Panc1 (cell line): Measurements from ENCODE around the gene MYH11. TPM values are rescaled to one million over a fixed set of nuclear protein-coding genes. Genes with fewer than 3 reads are reported as not detected.
"Not testable (repeated sequence)": the region's sequence is repeated elsewhere in the genome, so short reads cannot be mapped to it uniquely, and the experiment has no call there.

ENCODE experiments used
- ATAC-seq: fragments of 200-7000 bp; cut with Tn5 transposase; 2 replicates; pipeline ENCODE4 v1.9.1; 2020; ENCODE audit warnings: mild to moderate bottlenecking, moderate library complexity
- BruUV-seq: library from RNA; stranded (reverse); fragments of 400-500 nt; replicated peaks from 2 replicates; lab custom pipeline; 2021; lab: Mats Ljungman, UMichigan
- CTCF ChIA-PET: fragments of 300-600 bp; sonication (Branson Sonifier 250); formaldehyde crosslinking; loops from one replicate; lab custom pipeline; 2022; ENCODE audit warnings: antibody characterized with exemption; lab: Charles Lee
- POLR2A ChIA-PET: fragments of 300-600 bp; sonication (Branson Sonifier 250); formaldehyde crosslinking; loops from one replicate; lab custom pipeline; 2022; ENCODE audit warnings: antibody characterized with exemption; lab: Charles Lee
- DNase-seq: peaks from one replicate; pipeline ENCODE4 v3.0.0-alpha.2; 2010; ENCODE audit warnings: low read depth, low spot score
- H3K27ac ChIP-seq: 2 replicates; pipeline ENCODE4 v1.5.1; 2011; ENCODE audit warnings: mild to moderate bottlenecking, low read length, inconsistent platforms
- H3K27me3 ChIP-seq: fragments of 200-500 bp; sonication (Bioruptor generic); 2 replicates; pipeline ENCODE4 v1.6.0; 2014; ENCODE audit warnings: low read length, inconsistent platforms; ENCODE audit not compliant: control insufficient read depth, insufficient read depth
- H3K36me3 ChIP-seq: fragments of 200-500 bp; sonication (Bioruptor generic); 2 replicates; pipeline ENCODE4 v1.5.1; 2014; ENCODE audit warnings: inconsistent platforms, mild to moderate bottlenecking, low read length, moderate library complexity; ENCODE audit not compliant: control insufficient read depth, insufficient read depth
- H3K4me1 ChIP-seq: 2 replicates; pipeline ENCODE4 v1.5.1; 2011; ENCODE audit warnings: inconsistent platforms, mild to moderate bottlenecking, low read length, moderate library complexity; ENCODE audit not compliant: control insufficient read depth, insufficient read depth
- H3K4me3 ChIP-seq, 2 experiments: 2 replicates each; pipeline ENCODE4 v1.5.1; 2011 to 2012; ENCODE audit warnings: low read depth in 2 of 2, low read length in 2 of 2, mild to moderate bottlenecking in 2 of 2, inconsistent platforms in 1 of 2, moderate library complexity in 1 of 2
- H3K9me3 ChIP-seq: fragments of 200-500 bp; sonication (Bioruptor generic); 2 replicates; pipeline ENCODE4 v1.5.1; 2014; ENCODE audit warnings: low read depth, mild to moderate bottlenecking, inconsistent platforms, low read length, moderate library complexity; ENCODE audit not compliant: control insufficient read depth, insufficient read depth
- POLR2AphosphoS5 ChIP-seq: IDR thresholded peaks from 2 replicates; pipeline ENCODE4 v1.6.1; 2012; ENCODE audit warnings: mild to moderate bottlenecking, low read depth, low read length, moderate library complexity
- SIN3A ChIP-seq: IDR thresholded peaks from 2 replicates; pipeline ENCODE4 v1.6.1; 2012; ENCODE audit warnings: low read depth, mild to moderate bottlenecking, low read length, moderate library complexity, borderline replicate concordance; ENCODE audit not compliant: insufficient read depth
- TCF7L2 ChIP-seq: IDR thresholded peaks from 2 replicates; pipeline ENCODE4 v1.6.1; 2011; ENCODE audit warnings: mild to moderate bottlenecking, low read depth, low read length, inconsistent platforms
- in situ Hi-C: cut with HindIII; loops from 2 replicates; pipeline ENCODE4 v1.10.0; 2016; ENCODE audit warnings: low sequenced_read_pairs, low pct_unique_long_range_greater_than_20kb
- intact Hi-C: fragments of 100-400 bp; cut with micrococcal nuclease; formaldehyde crosslinking; loops from one replicate; pipeline ENCODE4 v1.10.0; 2022; ENCODE audit not compliant: unreplicated experiment
- total RNA-seq: library from RNA; stranded (reverse); gene quantifications from one replicate; pipeline ENCODE4 v1.2.1, GENCODE V29; 2021; ENCODE audit not compliant: unreplicated experiment
- TF ChIP-seq, protein P1 (sequence below): fragments of 450-650 bp; IDR thresholded peaks from 2 replicates; pipeline ENCODE4 v1.5.1; 2017; ENCODE audit warnings: mild to moderate bottlenecking
- TF ChIP-seq, protein P2 (sequence below), 2 experiments: IDR thresholded peaks; 2 replicates each; pipeline ENCODE4 v1.6.1; 2011 to 2012; ENCODE audit warnings: low read depth in 2 of 2, control low read depth in 1 of 2, low read length in 1 of 2, mild to moderate bottlenecking in 1 of 2, moderate library complexity in 1 of 2; ENCODE audit not compliant: insufficient read depth in 1 of 2

MYH11 gene
- total RNA-seq, 1 experiment from 2014 or later, result 0.51 TPM

DNA sequence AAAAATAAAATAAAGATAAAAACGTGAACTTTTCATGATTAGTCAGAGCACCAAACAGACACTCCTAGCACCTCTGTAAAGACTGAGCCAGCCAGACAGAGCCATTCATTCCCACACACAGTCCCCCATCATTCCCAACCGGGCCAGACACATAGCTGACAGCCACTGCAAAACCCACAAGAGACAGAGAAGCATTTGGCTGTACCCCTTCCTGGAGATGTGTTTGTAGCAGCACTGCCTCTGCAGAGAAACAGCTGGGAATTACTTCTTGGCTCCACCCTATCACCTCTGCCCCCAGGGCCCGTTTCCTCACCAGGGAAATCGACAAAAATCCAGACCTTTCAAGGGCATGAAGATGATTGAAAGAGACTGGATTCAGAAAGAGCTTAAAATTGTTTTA is 46.4 kb downstream of the MYH11 start:
- intact Hi-C loops (no loop called here), in situ Hi-C loops (no loop called here)
- ChIA-PET POLR2A (no interaction called here), CTCF (interaction anchor here (0.7 kb wide), 1 partner anchor 11 kb away, joined by 5 read pairs; no protein-coding TSS in a partner anchor)
- no peaks in the 10 kb centered on the region for H3K36me3 ChIP-seq
- no peak for DNase-seq
- peaks cover 5% of the 10 kb centered on the region; the same call in 1 of the 2 replicates for H3K9me3 ChIP-seq
- H3K4me1 ChIP-seq, result peaks cover 6% of the 10 kb centered on the region; the same call in 1 of the 2 replicates
- no peak for TF ChIP-seq POLR2AphosphoS5
- no peak for TF ChIP-seq TCF7L2
- TF ChIP-seq, protein P1, sequence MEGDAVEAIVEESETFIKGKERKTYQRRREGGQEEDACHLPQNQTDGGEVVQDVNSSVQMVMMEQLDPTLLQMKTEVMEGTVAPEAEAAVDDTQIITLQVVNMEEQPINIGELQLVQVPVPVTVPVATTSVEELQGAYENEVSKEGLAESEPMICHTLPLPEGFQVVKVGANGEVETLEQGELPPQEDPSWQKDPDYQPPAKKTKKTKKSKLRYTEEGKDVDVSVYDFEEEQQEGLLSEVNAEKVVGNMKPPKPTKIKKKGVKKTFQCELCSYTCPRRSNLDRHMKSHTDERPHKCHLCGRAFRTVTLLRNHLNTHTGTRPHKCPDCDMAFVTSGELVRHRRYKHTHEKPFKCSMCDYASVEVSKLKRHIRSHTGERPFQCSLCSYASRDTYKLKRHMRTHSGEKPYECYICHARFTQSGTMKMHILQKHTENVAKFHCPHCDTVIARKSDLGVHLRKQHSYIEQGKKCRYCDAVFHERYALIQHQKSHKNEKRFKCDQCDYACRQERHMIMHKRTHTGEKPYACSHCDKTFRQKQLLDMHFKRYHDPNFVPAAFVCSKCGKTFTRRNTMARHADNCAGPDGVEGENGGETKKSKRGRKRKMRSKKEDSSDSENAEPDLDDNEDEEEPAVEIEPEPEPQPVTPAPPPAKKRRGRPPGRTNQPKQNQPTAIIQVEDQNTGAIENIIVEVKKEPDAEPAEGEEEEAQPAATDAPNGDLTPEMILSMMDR, result no peak
- TF ChIP-seq, protein P2, sequence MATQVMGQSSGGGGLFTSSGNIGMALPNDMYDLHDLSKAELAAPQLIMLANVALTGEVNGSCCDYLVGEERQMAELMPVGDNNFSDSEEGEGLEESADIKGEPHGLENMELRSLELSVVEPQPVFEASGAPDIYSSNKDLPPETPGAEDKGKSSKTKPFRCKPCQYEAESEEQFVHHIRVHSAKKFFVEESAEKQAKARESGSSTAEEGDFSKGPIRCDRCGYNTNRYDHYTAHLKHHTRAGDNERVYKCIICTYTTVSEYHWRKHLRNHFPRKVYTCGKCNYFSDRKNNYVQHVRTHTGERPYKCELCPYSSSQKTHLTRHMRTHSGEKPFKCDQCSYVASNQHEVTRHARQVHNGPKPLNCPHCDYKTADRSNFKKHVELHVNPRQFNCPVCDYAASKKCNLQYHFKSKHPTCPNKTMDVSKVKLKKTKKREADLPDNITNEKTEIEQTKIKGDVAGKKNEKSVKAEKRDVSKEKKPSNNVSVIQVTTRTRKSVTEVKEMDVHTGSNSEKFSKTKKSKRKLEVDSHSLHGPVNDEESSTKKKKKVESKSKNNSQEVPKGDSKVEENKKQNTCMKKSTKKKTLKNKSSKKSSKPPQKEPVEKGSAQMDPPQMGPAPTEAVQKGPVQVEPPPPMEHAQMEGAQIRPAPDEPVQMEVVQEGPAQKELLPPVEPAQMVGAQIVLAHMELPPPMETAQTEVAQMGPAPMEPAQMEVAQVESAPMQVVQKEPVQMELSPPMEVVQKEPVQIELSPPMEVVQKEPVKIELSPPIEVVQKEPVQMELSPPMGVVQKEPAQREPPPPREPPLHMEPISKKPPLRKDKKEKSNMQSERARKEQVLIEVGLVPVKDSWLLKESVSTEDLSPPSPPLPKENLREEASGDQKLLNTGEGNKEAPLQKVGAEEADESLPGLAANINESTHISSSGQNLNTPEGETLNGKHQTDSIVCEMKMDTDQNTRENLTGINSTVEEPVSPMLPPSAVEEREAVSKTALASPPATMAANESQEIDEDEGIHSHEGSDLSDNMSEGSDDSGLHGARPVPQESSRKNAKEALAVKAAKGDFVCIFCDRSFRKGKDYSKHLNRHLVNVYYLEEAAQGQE (IDR thresholded peaks at IDR 0.05; ENCODE audit: insufficient read depth in 1 of 2, low read depth in 2 of 2, low read length in 1 of 2), result no peak
- TF ChIP-seq SIN3A, result no peak
- no peak for ATAC-seq
- no peak overlapping the region for H3K4me3 ChIP-seq
- no TSS peak for BruUV-seq
- no peak overlapping the region for H3K27ac ChIP-seq
- H3K27me3 ChIP-seq, result no peaks in the 10 kb centered on the region

DNA sequence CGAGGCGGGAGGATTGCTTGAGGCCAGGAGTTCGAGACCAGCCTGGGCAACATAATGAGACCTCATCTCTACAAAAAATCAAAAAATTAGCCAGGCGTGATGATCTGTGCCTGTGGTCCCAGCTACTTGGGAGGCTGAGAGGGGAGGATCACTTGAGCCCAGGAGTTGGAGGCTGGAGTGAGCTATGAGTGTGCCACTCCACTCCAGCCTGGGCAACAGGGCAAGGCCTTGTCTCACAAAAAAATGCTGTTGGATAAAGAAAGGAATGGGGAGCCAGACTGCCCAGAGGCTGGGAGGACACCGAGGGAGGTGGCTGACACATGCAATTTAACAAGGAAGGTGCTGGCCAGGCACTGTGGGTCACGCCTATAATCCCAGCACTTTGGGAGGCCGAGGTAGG is 47.5 kb downstream of the MYH11 start:
- POLR2A ChIA-PET, DNase-seq, H3K4me1 ChIP-seq, BruUV-seq, H3K36me3 ChIP-seq, H3K4me3 ChIP-seq, H3K27ac ChIP-seq, intact Hi-C loops, H3K27me3 ChIP-seq, ATAC-seq, H3K9me3 ChIP-seq, in situ Hi-C loops: not testable (repeated sequence)
- CTCF ChIA-PET, result interaction anchor here (1.6 kb wide), 1 partner anchor 32 kb away, joined by 3 read pairs; no protein-coding TSS in a partner anchor

DNA sequence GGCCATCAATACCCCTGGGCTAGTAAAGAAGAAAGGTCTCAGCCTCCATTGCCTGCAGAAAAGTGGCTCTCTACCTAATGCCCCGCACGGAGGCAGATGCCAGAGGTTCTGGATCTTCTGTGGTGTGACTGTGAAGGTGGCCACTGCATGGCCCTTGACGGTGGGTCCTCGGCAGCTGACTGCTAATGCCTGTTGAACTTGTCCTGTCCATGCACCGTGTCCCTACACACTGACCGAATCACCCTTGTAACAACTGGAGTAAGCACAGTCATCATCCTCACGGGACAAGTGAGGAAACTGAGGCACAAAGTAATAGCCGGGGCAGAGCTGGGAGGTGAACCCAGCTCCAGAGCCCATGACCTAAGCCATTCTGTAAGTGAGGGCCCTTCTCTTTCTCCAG is 48.8 kb downstream of the MYH11 start:
- CTCF ChIA-PET, result interaction anchor here (1.5 to 1.6 kb wide), 2 partner anchors 14 to 30 kb away, joined by 3 to 5 read pairs; no protein-coding TSS in a partner anchor
- Histone ChIP-seq H3K9me3 (no peaks in the 10 kb centered on the region), H3K27ac (no peak overlapping the region), H3K36me3 (no peaks in the 10 kb centered on the region), H3K4me1 (peaks cover 6% of the 10 kb centered on the region; the same call in 1 of the 2 replicates), H3K27me3 (no peaks in the 10 kb centered on the region), H3K4me3 (no peak overlapping the region)
- ATAC-seq, result no peak
- in situ Hi-C loops (no loop called here), intact Hi-C loops (no loop called here)
- no TSS peak for BruUV-seq
- POLR2A ChIA-PET, result interaction anchor here (0.6 kb wide), 1 partner anchor 80 kb away, joined by 4 read pairs; no protein-coding TSS in a partner anchor
- TF ChIP-seq POLR2AphosphoS5 (no peak), TCF7L2 (no peak), SIN3A (no peak)
- TF ChIP-seq, protein P1, result no peak
- TF ChIP-seq, protein P2 (IDR thresholded peaks at IDR 0.05; ENCODE audit: insufficient read depth in 1 of 2, low read depth in 2 of 2, low read length in 1 of 2), result no peak
- DNase-seq, result no peak
